ENCODE results near the gene USF3. TPM values are rescaled to one million over a fixed set of nuclear protein-coding genes. Genes with fewer than 3 reads are reported as not detected.

USF3 gene
- total and polyA plus RNA-seq, 4 donors, result 5.2 to 21.3 (median 9.8) TPM

- Histone ChIP-seq H3K4me3 (no peak overlapping the region), H3K36me3 (ENCODE audit: control insufficient read depth in 4 of 4, insufficient read depth in 4 of 4, low read length in 4 of 4) (no peaks in the 10 kb centered on the region), H3K27ac (ENCODE audit: low read depth in 1 of 2, low read length in 1 of 2) (no peak overlapping the region), H3K27me3 (ENCODE audit: control insufficient read depth in 3 of 3, insufficient read depth in 3 of 3, low read length in 2 of 3) (peaks cover 0 to 5% (median 2%) of the 10 kb centered on the region in 3 donors), H3K4me1 (ENCODE audit: control insufficient read depth in 5 of 5, insufficient read depth in 5 of 5, low read length in 5 of 5) (peaks cover 0 to 16% (median 5%) of the 10 kb centered on the region in 5 donors), H3K9ac (ENCODE audit: insufficient read depth in 1 of 2, low read length in 2 of 2) (no peak overlapping the region), H3K9me3 (ENCODE audit: control insufficient read depth in 4 of 4, insufficient read depth in 3 of 4, low read length in 3 of 4) (peaks cover 0 to 1% (median 0%) of the 10 kb centered on the region in 4 donors)
- ATAC-seq (ENCODE audit: insufficient read depth, low FRiP score) (no peak), DNase-seq (no peak)
- WGBS, 2 donors, result 89 to 96% methylated on average over 2 of the region's 2 CpGs
- TF ChIP-seq, protein P1, sequence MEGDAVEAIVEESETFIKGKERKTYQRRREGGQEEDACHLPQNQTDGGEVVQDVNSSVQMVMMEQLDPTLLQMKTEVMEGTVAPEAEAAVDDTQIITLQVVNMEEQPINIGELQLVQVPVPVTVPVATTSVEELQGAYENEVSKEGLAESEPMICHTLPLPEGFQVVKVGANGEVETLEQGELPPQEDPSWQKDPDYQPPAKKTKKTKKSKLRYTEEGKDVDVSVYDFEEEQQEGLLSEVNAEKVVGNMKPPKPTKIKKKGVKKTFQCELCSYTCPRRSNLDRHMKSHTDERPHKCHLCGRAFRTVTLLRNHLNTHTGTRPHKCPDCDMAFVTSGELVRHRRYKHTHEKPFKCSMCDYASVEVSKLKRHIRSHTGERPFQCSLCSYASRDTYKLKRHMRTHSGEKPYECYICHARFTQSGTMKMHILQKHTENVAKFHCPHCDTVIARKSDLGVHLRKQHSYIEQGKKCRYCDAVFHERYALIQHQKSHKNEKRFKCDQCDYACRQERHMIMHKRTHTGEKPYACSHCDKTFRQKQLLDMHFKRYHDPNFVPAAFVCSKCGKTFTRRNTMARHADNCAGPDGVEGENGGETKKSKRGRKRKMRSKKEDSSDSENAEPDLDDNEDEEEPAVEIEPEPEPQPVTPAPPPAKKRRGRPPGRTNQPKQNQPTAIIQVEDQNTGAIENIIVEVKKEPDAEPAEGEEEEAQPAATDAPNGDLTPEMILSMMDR (IDR thresholded peaks at IDR 0.05; ENCODE audit: control extremely low read depth, extremely low read depth), result no peak
Measured at GRCh38 chr3:113628316-113628715, 68.1 kb downstream of the USF3 start.

DNA sequence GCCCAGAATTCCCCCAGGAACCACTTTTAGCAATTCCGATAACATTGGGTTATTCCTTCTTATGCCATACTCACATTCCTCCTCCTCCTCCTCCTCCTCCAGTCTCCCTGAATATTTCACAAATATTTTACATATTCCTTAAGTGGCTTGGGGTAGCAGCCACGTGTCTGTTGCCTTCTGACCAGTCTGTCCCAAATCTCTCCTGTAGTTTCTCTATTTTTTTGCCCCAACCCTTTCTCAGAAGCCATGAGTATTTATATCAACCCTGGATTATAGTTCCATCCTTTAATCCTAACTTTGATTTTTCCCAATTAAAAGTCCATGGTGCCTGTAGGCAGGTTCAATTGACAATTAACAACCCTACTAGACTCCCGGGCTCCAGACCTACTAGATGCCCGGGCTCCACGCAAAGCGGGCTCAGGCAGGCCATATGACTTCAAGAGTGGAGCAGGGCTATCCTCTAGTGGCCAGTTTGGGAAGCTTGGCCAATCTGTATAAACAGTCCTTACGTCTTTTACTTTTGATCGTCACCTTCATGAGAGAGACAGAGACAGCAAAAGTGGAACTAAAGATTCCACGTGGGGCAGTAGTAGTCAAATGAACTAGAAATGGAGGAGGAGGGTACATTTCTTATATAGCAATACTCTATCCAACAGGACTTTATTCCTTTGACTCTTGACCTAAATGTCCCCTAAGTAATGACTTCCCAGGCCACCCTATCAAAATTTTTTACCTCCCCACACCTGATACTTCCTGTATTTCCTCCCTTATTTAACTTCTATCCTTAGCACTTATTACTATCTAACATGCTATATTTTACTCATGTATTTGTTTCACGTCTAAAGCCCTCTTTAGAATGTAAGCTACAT is 69.7 kb downstream of the USF3 start:
- H3K9me3 ChIP-seq (ENCODE audit: control insufficient read depth in 4 of 4, insufficient read depth in 3 of 4, low read length in 3 of 4), result peaks cover 0 to 1% (median 0%) of the 10 kb centered on the region in 4 donors
- no peak overlapping the region for H3K27ac ChIP-seq (ENCODE audit: low read depth in 1 of 2, low read length in 1 of 2)
- H3K4me1 ChIP-seq (ENCODE audit: control insufficient read depth in 5 of 5, insufficient read depth in 5 of 5, low read length in 5 of 5), result peaks cover 0 to 16% (median 5%) of the 10 kb centered on the region in 5 donors
- 32 to 33% methylated on average over 10 of the region's 10 CpGs for WGBS, 2 donors
- peak; percentile 44 for ATAC-seq (ENCODE audit: insufficient read depth, low FRiP score)
- peaks cover 0 to 9% (median 2%) of the 10 kb centered on the region in 3 donors for H3K27me3 ChIP-seq (ENCODE audit: control insufficient read depth in 3 of 3, insufficient read depth in 3 of 3, low read length in 2 of 3)
- H3K36me3 ChIP-seq (ENCODE audit: control insufficient read depth in 4 of 4, insufficient read depth in 4 of 4, low read length in 4 of 4), result no peaks in the 10 kb centered on the region
- DNase-seq, result peak; percentile 38 to 65 (median 64)
- H3K4me3 ChIP-seq, result no peak overlapping the region
- no peak overlapping the region for H3K9ac ChIP-seq (ENCODE audit: insufficient read depth in 1 of 2, low read length in 2 of 2)
- TF ChIP-seq, protein P1 (IDR thresholded peaks at IDR 0.05; ENCODE audit: control extremely low read depth, extremely low read depth), result peak; percentile 60

DNA sequence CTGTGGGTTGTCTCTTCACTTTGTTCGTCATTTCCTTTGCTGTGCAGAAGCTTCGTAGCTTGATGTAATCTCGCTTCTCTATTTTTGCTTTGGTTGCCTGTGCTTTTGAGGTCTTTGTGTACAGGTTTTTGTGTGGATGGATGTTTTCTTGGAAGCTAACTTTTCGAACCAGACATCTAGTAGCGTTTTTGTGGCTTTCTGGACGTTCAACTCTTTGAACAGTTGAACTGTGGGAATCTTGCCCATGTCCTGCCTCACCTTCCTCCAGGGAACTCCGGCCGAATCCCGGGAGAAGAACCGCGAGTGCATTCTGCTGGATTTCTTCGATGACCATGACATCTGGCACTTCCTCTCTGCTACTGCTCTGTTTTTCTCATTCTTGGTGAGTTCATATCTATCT is 70.6 kb downstream of the USF3 start:
- Histone ChIP-seq H3K36me3 (ENCODE audit: control insufficient read depth in 4 of 4, insufficient read depth in 4 of 4, low read length in 4 of 4) (no peaks in the 10 kb centered on the region), H3K4me3 (no peak overlapping the region), H3K9me3 (ENCODE audit: control insufficient read depth in 4 of 4, insufficient read depth in 3 of 4, low read length in 3 of 4) (peaks cover 0 to 1% (median 0%) of the 10 kb centered on the region in 4 donors), H3K27ac (ENCODE audit: low read depth in 1 of 2, low read length in 1 of 2) (no peak overlapping the region), H3K27me3 (ENCODE audit: control insufficient read depth in 3 of 3, insufficient read depth in 3 of 3, low read length in 2 of 3) (peaks cover 0 to 9% (median 2%) of the 10 kb centered on the region in 3 donors), H3K4me1 (ENCODE audit: control insufficient read depth in 5 of 5, insufficient read depth in 5 of 5, low read length in 5 of 5) (peaks cover 0 to 10% (median 5%) of the 10 kb centered on the region in 5 donors), H3K9ac (ENCODE audit: insufficient read depth in 1 of 2, low read length in 2 of 2) (no peak overlapping the region)
- ATAC-seq (ENCODE audit: insufficient read depth, low FRiP score) (no peak), DNase-seq (no peak)
- TF ChIP-seq, protein P1 (IDR thresholded peaks at IDR 0.05; ENCODE audit: control extremely low read depth, extremely low read depth), result no peak
- 61 to 67% methylated on average over 12 of the region's 12 CpGs for WGBS, 2 donors
